Loucy (cell line): ENCODE measurements around the gene MDGA2.

Source experiments
- H2AFZ ChIP-seq: fragments of 200-600 bp; sonication (generic); 2 replicates; pipeline ENCODE4 v1.6.0; 2016; ENCODE audit warnings: antibody characterized with exemption, mild to moderate bottlenecking, low read length, moderate library complexity
- H3F3A ChIP-seq: fragments of 200-600 bp; 2 replicates; pipeline ENCODE4 v1.6.0; 2016; ENCODE audit warnings: antibody characterized with exemption, low read depth, mild to moderate bottlenecking
- H3K27me3 ChIP-seq: fragments of 200-600 bp; sonication (generic); 2 replicates; pipeline ENCODE4 v1.6.1; 2014; ENCODE audit warnings: low read length, mild to moderate bottlenecking; ENCODE audit not compliant: insufficient read depth, poor library complexity, severe bottlenecking
- H3K36me3 ChIP-seq: fragments of 200-600 bp; sonication (generic); 2 replicates; pipeline ENCODE4 v1.6.1; 2016; ENCODE audit warnings: low read length; ENCODE audit not compliant: insufficient read depth
- H3K4me1 ChIP-seq: fragments of 200-600 bp; sonication (generic); 2 replicates; pipeline ENCODE4 v1.5.1; 2014; ENCODE audit warnings: low read length, mild to moderate bottlenecking; ENCODE audit not compliant: insufficient read depth, poor library complexity, severe bottlenecking
- H3K4me2 ChIP-seq: fragments of 200-600 bp; sonication (generic); 2 replicates; pipeline ENCODE4 v1.6.0; 2014; ENCODE audit warnings: antibody characterized with exemption, low read length, low read depth, mild to moderate bottlenecking; ENCODE audit not compliant: poor library complexity, severe bottlenecking
- H3K4me3 ChIP-seq: fragments of 200-600 bp; sonication (generic); 2 replicates; pipeline ENCODE4 v1.5.1; 2014; ENCODE audit warnings: low read length, mild to moderate bottlenecking, mixed read lengths; ENCODE audit not compliant: poor library complexity, severe bottlenecking
- H3K79me2 ChIP-seq: fragments of 200-600 bp; sonication (generic); 2 replicates; pipeline ENCODE4 v1.6.1; 2014; ENCODE audit warnings: low read length; ENCODE audit not compliant: insufficient read depth
- H3K9ac ChIP-seq: fragments of 200-600 bp; sonication (generic); 2 replicates; pipeline ENCODE4 v1.6.0; 2014; ENCODE audit warnings: mild to moderate bottlenecking, low read depth, low read length, moderate library complexity; ENCODE audit not compliant: poor library complexity, severe bottlenecking
- H3K9me2 ChIP-seq: fragments of 200-600 bp; sonication (generic); replicated peaks from 2 replicates; pipeline ENCODE4 v1.6.1; 2016; ENCODE audit warnings: low read depth, low read length, mixed read lengths
- H3K9me3 ChIP-seq: fragments of 200-600 bp; sonication (generic); 2 replicates; pipeline ENCODE4 v1.6.1; 2014; ENCODE audit warnings: mild to moderate bottlenecking, antibody characterized with exemption, low read length, low read depth; ENCODE audit not compliant: insufficient read depth
- H4K20me1 ChIP-seq: fragments of 200-600 bp; sonication (generic); 2 replicates; pipeline ENCODE4 v1.6.0; 2014; ENCODE audit warnings: antibody characterized with exemption, low read length, mild to moderate bottlenecking; ENCODE audit not compliant: insufficient read depth, poor library complexity, severe bottlenecking
- CTCF ChIP-seq: fragments of 200-600 bp; sonication (generic); conservative IDR thresholded peaks from 2 replicates; pipeline ENCODE4 v1.5.1; 2014; ENCODE audit warnings: mild to moderate bottlenecking, antibody characterized with exemption, low read length
- EZH2phosphoT487 ChIP-seq: fragments of 200-600 bp; IDR thresholded peaks from 2 replicates; pipeline ENCODE4 v1.6.1; 2018; ENCODE audit warnings: antibody characterized with exemption, mild to moderate bottlenecking, moderate library complexity, borderline replicate concordance

Gene MDGA2

GRCh38 chr14:47691829-47692228 is 16.4 kb upstream of the MDGA2 start:
- Histone ChIP-seq H3K4me1 (no peaks in the 10 kb centered on the region), H2AFZ (no peak overlapping the region), H3K36me3 (no peaks in the 10 kb centered on the region), H3K9ac (no peak overlapping the region), H3F3A (no peaks in the 10 kb centered on the region), H4K20me1 (no peaks in the 10 kb centered on the region), H3K79me2 (no peaks in the 10 kb centered on the region), H3K4me3 (no peak overlapping the region), H3K9me2 (no peaks in the 10 kb centered on the region), H3K27me3 (no peaks in the 10 kb centered on the region), H3K4me2 (no peak overlapping the region), H3K9me3 (no peaks in the 10 kb centered on the region)
- no peak for TF ChIP-seq CTCF
- TF ChIP-seq EZH2phosphoT487: no peak

GRCh38 chr14:47678993-47679392 is 3.6 kb upstream of the MDGA2 start:
- TF ChIP-seq EZH2phosphoT487 (no peak), CTCF (no peak)
- no peaks in the 10 kb centered on the region for H3K4me1 ChIP-seq

GRCh38 chr14:47678157-47678556 is 2.8 kb upstream of the MDGA2 start:
- no peaks in the 10 kb centered on the region for H3K9me3 ChIP-seq
- H3K4me3 ChIP-seq: no peak overlapping the region
- H3K9me2 ChIP-seq: no peaks in the 10 kb centered on the region
- no peak overlapping the region for H2AFZ ChIP-seq
- H3F3A ChIP-seq: no peaks in the 10 kb centered on the region
- no peaks in the 10 kb centered on the region for H3K27me3 ChIP-seq
- TF ChIP-seq CTCF (no peak), EZH2phosphoT487 (no peak)
- H3K79me2 ChIP-seq: no peaks in the 10 kb centered on the region
- no peak overlapping the region for H3K9ac ChIP-seq
- H3K36me3 ChIP-seq: no peaks in the 10 kb centered on the region
- H4K20me1 ChIP-seq: no peaks in the 10 kb centered on the region
- H3K4me1 ChIP-seq: no peaks in the 10 kb centered on the region
- H3K4me2 ChIP-seq: no peak overlapping the region

More at GRCh38 chr14:47678993-47679392, 3.6 kb upstream of the MDGA2 start:
- Histone ChIP-seq H4K20me1 (no peaks in the 10 kb centered on the region), H3K79me2 (no peaks in the 10 kb centered on the region), H2AFZ (no peak overlapping the region), H3K9me3 (no peaks in the 10 kb centered on the region), H3K36me3 (no peaks in the 10 kb centered on the region), H3K27me3 (no peaks in the 10 kb centered on the region), H3K4me2 (no peak overlapping the region), H3K9ac (no peak overlapping the region), H3K9me2 (no peaks in the 10 kb centered on the region), H3K4me3 (no peak overlapping the region), H3F3A (no peaks in the 10 kb centered on the region)
